ENCODE measurements around the gene PLPP4. TPM values are rescaled to one million over a fixed set of nuclear protein-coding genes. Genes with fewer than 3 reads are reported as not detected.

PLPP4 gene
- total RNA-seq, 1 experiment from 2014 or later, result not detected

DNA sequence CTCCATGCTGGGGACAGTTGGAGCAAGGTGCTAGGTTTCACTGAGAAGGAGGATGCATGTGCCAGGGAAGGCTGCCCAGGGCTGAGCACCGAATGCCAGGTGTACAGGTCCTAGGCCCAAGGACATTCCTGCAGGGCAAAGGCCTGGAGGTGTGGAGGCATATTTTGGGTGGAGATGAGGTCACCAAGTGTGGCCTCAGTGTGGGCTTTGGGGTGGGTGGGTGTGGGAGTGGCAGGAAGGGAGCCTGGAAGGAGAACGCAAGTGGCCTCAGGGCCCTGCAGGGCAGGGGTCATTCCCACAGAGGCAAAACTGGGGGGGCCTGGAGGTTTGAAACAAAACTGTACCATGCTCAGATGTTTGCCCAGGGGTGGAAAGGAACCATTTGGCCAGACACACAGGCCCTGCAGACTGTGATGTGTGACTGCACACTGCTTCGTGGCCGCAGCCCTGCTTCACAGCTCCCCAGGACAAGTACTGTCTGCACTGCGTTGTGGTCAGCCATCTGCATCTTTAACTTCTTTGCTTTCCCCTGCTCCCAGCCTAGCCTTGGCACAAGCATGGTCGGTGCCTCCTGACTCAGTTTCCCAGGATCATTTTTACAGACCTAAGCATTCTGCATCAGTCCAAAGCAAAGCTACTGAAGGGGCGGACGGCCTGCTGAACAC is 5.1 kb downstream of the PLPP4 start:
- Mint-ChIP-seq H3K27ac (ENCODE audit: unreplicated experiment) (no peak overlapping the region), H3K4me3 (ENCODE audit: low read depth, unreplicated experiment) (no peak overlapping the region), H3K36me3 (ENCODE audit: insufficient read depth, unreplicated experiment) (no peaks in the 10 kb centered on the region), H3K27me3 (ENCODE audit: unreplicated experiment) (peaks cover 31% of the 10 kb centered on the region), H3K9me3 (ENCODE audit: low read depth, unreplicated experiment) (no peaks in the 10 kb centered on the region), H3K4me1 (ENCODE audit: low read depth, unreplicated experiment) (no peaks in the 10 kb centered on the region)
- CTCF ChIA-PET, result no interaction called here
- no peak for TF ChIP-seq CTCF (IDR thresholded peaks at IDR 0.05; ENCODE audit: unreplicated experiment)
- intact Hi-C loops (cut with micrococcal nuclease; ENCODE audit: unreplicated experiment), result no loop called here
- BruUV-seq (replicated peaks), result no TSS peak
- no peak for DNase-seq

DNA sequence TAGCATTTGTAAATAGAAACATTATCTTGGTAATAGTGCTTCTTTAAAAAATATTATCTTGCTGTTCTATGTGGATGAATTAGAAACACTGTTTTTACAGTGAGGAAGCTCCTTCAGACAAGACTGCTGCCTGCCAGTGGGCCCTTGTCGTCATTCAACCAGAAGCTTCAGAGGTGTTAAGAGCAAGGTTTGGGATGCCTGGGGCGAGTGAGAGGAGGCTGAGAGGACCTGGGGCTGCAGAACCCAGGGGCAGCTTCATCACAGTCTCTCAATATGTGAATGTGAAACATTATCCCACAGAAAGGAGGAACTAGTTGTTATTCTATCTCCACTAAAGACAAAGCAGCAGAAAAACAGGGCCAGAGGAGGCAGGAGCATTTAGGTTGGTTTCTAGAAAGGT is 8.1 kb downstream of the PLPP4 start:
- CTCF ChIA-PET, result no interaction called here
- intact Hi-C loops (cut with micrococcal nuclease; ENCODE audit: unreplicated experiment), result no loop called here
- H3K27ac Mint-ChIP-seq (ENCODE audit: unreplicated experiment), result no peak overlapping the region
- no peaks in the 10 kb centered on the region for H3K4me1 Mint-ChIP-seq (ENCODE audit: low read depth, unreplicated experiment)
- no peak overlapping the region for H3K4me3 Mint-ChIP-seq (ENCODE audit: low read depth, unreplicated experiment)
- no peak for DNase-seq
- peaks cover 12% of the 10 kb centered on the region for H3K27me3 Mint-ChIP-seq (ENCODE audit: unreplicated experiment)
- no peaks in the 10 kb centered on the region for H3K9me3 Mint-ChIP-seq (ENCODE audit: low read depth, unreplicated experiment)
- BruUV-seq (replicated peaks), result no TSS peak
- no peaks in the 10 kb centered on the region for H3K36me3 Mint-ChIP-seq (ENCODE audit: insufficient read depth, unreplicated experiment)
- no peak for TF ChIP-seq CTCF (IDR thresholded peaks at IDR 0.05; ENCODE audit: unreplicated experiment)

DNA sequence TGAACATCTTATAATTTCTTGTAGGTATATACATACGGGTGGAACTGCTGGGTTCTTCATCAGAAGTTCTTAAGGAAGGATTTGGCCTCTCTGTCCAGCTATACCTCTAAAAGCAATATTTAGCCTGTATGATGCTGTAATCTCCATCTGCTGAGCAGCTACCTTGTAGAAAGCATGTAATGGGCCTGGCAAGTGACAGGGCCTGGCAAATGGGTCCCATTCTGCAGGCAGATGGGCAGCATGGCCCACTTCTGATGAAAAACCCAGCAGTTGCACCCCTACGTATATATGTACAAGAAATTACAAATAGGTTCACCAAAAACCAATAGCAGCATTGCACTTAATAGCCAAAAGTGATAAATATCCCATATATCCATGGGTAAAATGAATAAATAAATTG is 9.0 kb downstream of the PLPP4 start:
- no peaks in the 10 kb centered on the region for H3K4me1 Mint-ChIP-seq (ENCODE audit: low read depth, unreplicated experiment)
- CTCF ChIA-PET, result no interaction called here
- H3K9me3 Mint-ChIP-seq (ENCODE audit: low read depth, unreplicated experiment), result no peaks in the 10 kb centered on the region
- H3K27ac Mint-ChIP-seq (ENCODE audit: unreplicated experiment), result no peak overlapping the region
- BruUV-seq (replicated peaks), result no TSS peak
- no peak for TF ChIP-seq CTCF (IDR thresholded peaks at IDR 0.05; ENCODE audit: unreplicated experiment)
- intact Hi-C loops (cut with micrococcal nuclease; ENCODE audit: unreplicated experiment), result no loop called here
- peaks cover 10% of the 10 kb centered on the region for H3K27me3 Mint-ChIP-seq (ENCODE audit: unreplicated experiment)
- H3K4me3 Mint-ChIP-seq (ENCODE audit: low read depth, unreplicated experiment), result no peak overlapping the region
- no peak for DNase-seq
- no peaks in the 10 kb centered on the region for H3K36me3 Mint-ChIP-seq (ENCODE audit: insufficient read depth, unreplicated experiment)

GRCh38 chr10:120473593-120473992 is 16.6 kb downstream of the PLPP4 start:
- Mint-ChIP-seq H3K36me3 (ENCODE audit: insufficient read depth, unreplicated experiment) (no peaks in the 10 kb centered on the region), H3K4me3 (ENCODE audit: low read depth, unreplicated experiment) (no peak overlapping the region), H3K9me3 (ENCODE audit: low read depth, unreplicated experiment) (no peaks in the 10 kb centered on the region), H3K4me1 (ENCODE audit: low read depth, unreplicated experiment) (no peaks in the 10 kb centered on the region), H3K27me3 (ENCODE audit: unreplicated experiment) (peaks cover 37% of the 10 kb centered on the region), H3K27ac (ENCODE audit: unreplicated experiment) (no peak overlapping the region)
- no peak for DNase-seq
- intact Hi-C loops (cut with micrococcal nuclease; ENCODE audit: unreplicated experiment), result no loop called here
- no TSS peak for BruUV-seq (replicated peaks)
- no peak for TF ChIP-seq CTCF (IDR thresholded peaks at IDR 0.05; ENCODE audit: unreplicated experiment)
- CTCF ChIA-PET, result no interaction called here
